HEK293 (cell line): Measurements from ENCODE around the gene KLHL36.
A peak's percentile ranks its signal among the peaks of the same experiment; 100 is the strongest.
"Not testable (repeated sequence)": the region's sequence is repeated elsewhere in the genome, so short reads cannot be mapped to it uniquely, and the experiment has no call there.

Experiments
- CTCF ChIA-PET: fragments of 350-600 bp; formaldehyde crosslinking; extraction: SDS; loops from one replicate; lab custom pipeline; 2021; ENCODE audit warnings: antibody characterized with exemption; lab: Yijun Ruan, JAX
- POLR2A ChIA-PET: fragments of 300-600 bp; formaldehyde crosslinking; extraction: SDS; loops from one replicate; lab custom pipeline; 2020; ENCODE audit warnings: antibody characterized with exemption, inconsistent platforms; lab: Yijun Ruan, JAX
- H3K27ac ChIP-seq: fragments of 200-500 bp; sonication (Bioruptor generic); 2 replicates; pipeline ENCODE4 v1.5.1; 2014; ENCODE audit warnings: low read depth, low read length, control low read depth, inconsistent platforms; ENCODE audit errors: extremely low read depth
- H3K36me3 ChIP-seq, 2 experiments: fragments of 200-500 bp in 1 of 2; sonication (Bioruptor generic) in 1 of 2; 1 replicate in 1 of 2; 2 replicates in 1 of 2; pipeline ENCODE4 v1.5.1; 2014 to 2017; ENCODE audit warnings: inconsistent platforms in 2 of 2, low read length in 2 of 2; ENCODE audit not compliant: control insufficient read depth in 2 of 2, insufficient read depth in 1 of 2
- H3K4me1 ChIP-seq: fragments of 200-500 bp; sonication (Bioruptor generic); 2 replicates; pipeline ENCODE4 v1.5.1; 2014; ENCODE audit warnings: mild to moderate bottlenecking, low read length, inconsistent platforms; ENCODE audit not compliant: control insufficient read depth, insufficient read depth
- H3K4me3 ChIP-seq: 2 replicates; pipeline ENCODE4 v1.5.1; 2011; ENCODE audit warnings: low read depth, mild to moderate bottlenecking, control low read depth, low read length, moderate library complexity
- H3K9me3 ChIP-seq: fragments of 200-500 bp; sonication (Bioruptor generic); 2 replicates; pipeline ENCODE4 v1.5.1; 2014; ENCODE audit warnings: low read depth, low read length, inconsistent platforms; ENCODE audit not compliant: control insufficient read depth, insufficient read depth
- GLI2 ChIP-seq: fragments of 450-650 bp; formaldehyde crosslinking; IDR thresholded peaks from 2 replicates; pipeline ENCODE4; 2017; ENCODE audit warnings: missing biosample characterization, missing genetic modification characterization, low read depth, borderline replicate concordance
- OVOL3 ChIP-seq: fragments of 450-650 bp; formaldehyde crosslinking; IDR thresholded peaks from 2 replicates; pipeline ENCODE4 v1.5.1; 2016; ENCODE audit warnings: missing biosample characterization, missing genetic modification characterization
- SETDB1 ChIP-seq: IDR thresholded peaks from one replicate; pipeline ENCODE4 v1.6.1; 2017; ENCODE audit warnings: mild to moderate bottlenecking, low read length, moderate library complexity, mixed read lengths; ENCODE audit not compliant: insufficient read length
- ZBTB7A ChIP-seq: fragments of 450-650 bp; formaldehyde crosslinking; IDR thresholded peaks from 2 replicates; pipeline ENCODE4 v1.5.1; 2016; ENCODE audit warnings: low read depth, missing biosample characterization, missing genetic modification characterization
- ZNF138 ChIP-seq: fragments of 450-650 bp; formaldehyde crosslinking; IDR thresholded peaks from 2 replicates; pipeline ENCODE4 v1.5.1; 2016; ENCODE audit warnings: missing biosample characterization, missing genetic modification characterization, borderline replicate concordance
- ZNF155 ChIP-seq: fragments of 450-650 bp; formaldehyde crosslinking; IDR thresholded peaks from 2 replicates; pipeline ENCODE4 v1.5.1; 2016; ENCODE audit warnings: missing biosample characterization, missing genetic modification characterization
- ZNF169 ChIP-seq: fragments of 450-650 bp; formaldehyde crosslinking; IDR thresholded peaks from 2 replicates; pipeline ENCODE4 v1.5.1; 2016; ENCODE audit warnings: missing biosample characterization, missing genetic modification characterization
- ZNF202 ChIP-seq: fragments of 450-650 bp; formaldehyde crosslinking; IDR thresholded peaks from 2 replicates; pipeline ENCODE4 v1.5.1; 2016; ENCODE audit warnings: missing biosample characterization, missing genetic modification characterization, borderline replicate concordance
- ZNF211 ChIP-seq: fragments of 450-650 bp; formaldehyde crosslinking; IDR thresholded peaks from 2 replicates; pipeline ENCODE4 v1.5.1; 2016; ENCODE audit warnings: low read depth, missing biosample characterization, missing genetic modification characterization
- ZNF335 ChIP-seq: fragments of 450-650 bp; formaldehyde crosslinking; conservative IDR thresholded peaks from 2 replicates; pipeline ENCODE4 v1.5.1; 2016; ENCODE audit warnings: missing biosample characterization, missing genetic modification characterization
- ZNF37A ChIP-seq: fragments of 450-650 bp; IDR thresholded peaks from 2 replicates; pipeline ENCODE4 v1.5.1; 2018; ENCODE audit warnings: missing biosample characterization, missing genetic modification characterization
- ZNF510 ChIP-seq: fragments of 450-650 bp; formaldehyde crosslinking; IDR thresholded peaks from 2 replicates; pipeline ENCODE4 v1.5.1; 2018; ENCODE audit warnings: mild to moderate bottlenecking, missing genetic modification characterization, missing biosample characterization; ENCODE audit not compliant: insufficient replicate concordance
- ZNF792 ChIP-seq: fragments of 450-650 bp; formaldehyde crosslinking; IDR thresholded peaks from 2 replicates; pipeline ENCODE4 v1.5.1; 2016; ENCODE audit warnings: missing biosample characterization, missing genetic modification characterization
- ZSCAN5A ChIP-seq: fragments of 450-650 bp; formaldehyde crosslinking; IDR thresholded peaks from 2 replicates; pipeline ENCODE4 v1.5.1; 2016; ENCODE audit warnings: missing biosample characterization, missing genetic modification characterization
- TF ChIP-seq, protein P1 (sequence below): fragments of 450-650 bp; formaldehyde crosslinking; IDR thresholded peaks from 2 replicates; pipeline ENCODE4 v1.5.1; 2016; ENCODE audit warnings: missing biosample characterization, missing genetic modification characterization
- TF ChIP-seq, protein P2 (sequence below): fragments of 450-650 bp; formaldehyde crosslinking; IDR thresholded peaks from 2 replicates; pipeline ENCODE4 v1.5.1; 2016; ENCODE audit warnings: missing biosample characterization, missing genetic modification characterization, borderline replicate concordance

KLHL36 gene

GRCh38 chr16:84688163-84688562 is 39.9 kb downstream of the KLHL36 start:
- H3K4me1 ChIP-seq, H3K27ac ChIP-seq, H3K36me3 ChIP-seq, POLR2A ChIA-PET, H3K9me3 ChIP-seq, H3K4me3 ChIP-seq: not testable (repeated sequence)
- peak; percentile 54 for TF ChIP-seq SETDB1
- CTCF ChIA-PET: interaction anchor here (0.7 to 1.9 kb wide), 3 partner anchors 16 to 58 kb away, joined by 3 to 12 read pairs (median 5); no protein-coding TSS in a partner anchor

DNA sequence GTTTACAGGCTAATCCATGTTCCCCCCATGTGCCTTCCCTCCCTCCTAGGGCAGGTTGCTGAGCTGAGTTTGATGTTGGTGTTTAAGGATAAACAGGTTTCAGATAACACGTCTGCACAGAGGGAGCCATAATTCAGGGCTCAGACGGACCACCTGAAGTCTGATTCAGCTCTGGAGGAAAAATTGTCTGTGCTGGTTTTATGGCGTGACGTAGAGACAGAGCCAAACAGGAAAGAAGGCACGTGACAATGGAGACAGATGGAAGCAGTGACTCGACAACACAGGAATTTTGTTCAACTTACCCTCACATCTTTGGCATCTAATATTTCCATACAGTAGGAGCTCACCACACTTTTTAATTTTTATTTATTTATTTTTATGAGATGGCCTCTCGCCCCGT is 40.8 kb downstream of the KLHL36 start:
- no peaks in the 10 kb centered on the region for H3K9me3 ChIP-seq
- H3K4me3 ChIP-seq: no peak overlapping the region
- ChIA-PET POLR2A (no interaction called here), CTCF (interaction anchor here (0.5 to 1.5 kb wide), 4 partner anchors 19 to 263 kb away, joined by 3 to 4 read pairs (median 3); no protein-coding TSS in a partner anchor)
- H3K4me1 ChIP-seq: no peaks in the 10 kb centered on the region
- H3K27ac ChIP-seq: no peak overlapping the region
- no peak for TF ChIP-seq ZNF211 (tag by site-specific recombination)
- TF ChIP-seq OVOL3 (tag by site-specific recombination): no peak
- no peak for TF ChIP-seq ZNF138
- no peak for TF ChIP-seq ZSCAN5A (tag by site-specific recombination)
- TF ChIP-seq ZNF792 (tag by site-specific recombination): no peak
- TF ChIP-seq ZNF169 (tag by site-specific recombination): no peak
- TF ChIP-seq ZNF335 (tag by site-specific recombination): 0 out of 2 replicates have a peak, but pooled peaks have one; percentile 19
- TF ChIP-seq, protein P1, sequence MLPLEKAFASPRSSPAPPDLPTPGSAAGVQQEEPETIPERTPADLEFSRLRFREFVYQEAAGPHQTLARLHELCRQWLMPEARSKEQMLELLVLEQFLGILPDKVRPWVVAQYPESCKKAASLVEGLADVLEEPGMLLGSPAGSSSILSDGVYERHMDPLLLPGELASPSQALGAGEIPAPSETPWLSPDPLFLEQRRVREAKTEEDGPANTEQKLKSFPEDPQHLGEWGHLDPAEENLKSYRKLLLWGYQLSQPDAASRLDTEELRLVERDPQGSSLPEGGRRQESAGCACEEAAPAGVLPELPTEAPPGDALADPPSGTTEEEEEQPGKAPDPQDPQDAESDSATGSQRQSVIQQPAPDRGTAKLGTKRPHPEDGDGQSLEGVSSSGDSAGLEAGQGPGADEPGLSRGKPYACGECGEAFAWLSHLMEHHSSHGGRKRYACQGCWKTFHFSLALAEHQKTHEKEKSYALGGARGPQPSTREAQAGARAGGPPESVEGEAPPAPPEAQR (tag by site-specific recombination): no peak
- H3K36me3 ChIP-seq: no peaks in the 10 kb centered on the region

DNA sequence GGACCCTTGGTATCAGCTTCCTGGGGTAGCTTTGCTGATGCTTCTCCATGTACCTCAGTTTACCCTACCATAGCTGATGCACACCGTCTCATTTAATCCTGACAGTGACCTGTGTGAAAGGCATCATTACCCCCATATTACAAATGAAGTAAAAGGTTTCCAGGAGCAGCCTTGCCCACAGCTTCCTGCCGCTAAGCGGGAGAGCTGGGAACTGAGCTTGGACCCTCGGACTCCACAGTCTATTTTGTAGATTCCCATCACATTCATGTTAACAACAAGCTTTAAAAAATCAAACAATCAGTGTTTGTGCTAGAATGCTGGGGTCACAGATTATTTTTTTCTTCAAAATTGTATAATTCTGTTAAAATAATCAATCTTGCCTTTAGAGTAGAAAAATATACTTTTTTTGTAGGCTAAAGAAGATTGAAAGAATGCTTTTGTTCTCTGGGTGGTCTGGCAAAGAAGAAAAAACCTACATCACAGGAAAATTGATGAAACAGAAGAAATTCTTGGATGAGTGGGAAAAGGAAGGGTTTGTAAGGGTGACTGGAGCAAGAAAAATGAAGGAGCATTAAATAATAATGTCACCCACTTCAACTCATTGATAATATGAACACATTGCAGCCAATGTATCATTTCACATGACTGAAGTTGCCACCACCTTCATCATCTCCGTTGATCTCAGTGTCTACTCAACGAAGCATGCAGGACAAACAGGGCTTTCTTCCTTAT is 41.9 kb downstream of the KLHL36 start:
- ChIA-PET CTCF (interaction anchor here (0.6 to 1.5 kb wide), 4 partner anchors 20 to 57 kb away, joined by 3 to 4 read pairs (median 3); no protein-coding TSS in a partner anchor), POLR2A (no interaction called here)
- no peaks in the 10 kb centered on the region for H3K9me3 ChIP-seq
- no peak overlapping the region for H3K27ac ChIP-seq
- no peaks in the 10 kb centered on the region for H3K4me1 ChIP-seq
- no peak overlapping the region for H3K4me3 ChIP-seq
- no peaks in the 10 kb centered on the region for H3K36me3 ChIP-seq
- TF ChIP-seq ZNF510 (tag by site-specific recombination) (no peak), ZBTB7A (no peak), ZNF155 (tag by site-specific recombination) (no peak), ZNF202 (no peak), ZNF37A (tag by site-specific recombination) (no peak), ZSCAN5A (tag by site-specific recombination) (no peak), GLI2 (no peak)
- TF ChIP-seq, protein P2, sequence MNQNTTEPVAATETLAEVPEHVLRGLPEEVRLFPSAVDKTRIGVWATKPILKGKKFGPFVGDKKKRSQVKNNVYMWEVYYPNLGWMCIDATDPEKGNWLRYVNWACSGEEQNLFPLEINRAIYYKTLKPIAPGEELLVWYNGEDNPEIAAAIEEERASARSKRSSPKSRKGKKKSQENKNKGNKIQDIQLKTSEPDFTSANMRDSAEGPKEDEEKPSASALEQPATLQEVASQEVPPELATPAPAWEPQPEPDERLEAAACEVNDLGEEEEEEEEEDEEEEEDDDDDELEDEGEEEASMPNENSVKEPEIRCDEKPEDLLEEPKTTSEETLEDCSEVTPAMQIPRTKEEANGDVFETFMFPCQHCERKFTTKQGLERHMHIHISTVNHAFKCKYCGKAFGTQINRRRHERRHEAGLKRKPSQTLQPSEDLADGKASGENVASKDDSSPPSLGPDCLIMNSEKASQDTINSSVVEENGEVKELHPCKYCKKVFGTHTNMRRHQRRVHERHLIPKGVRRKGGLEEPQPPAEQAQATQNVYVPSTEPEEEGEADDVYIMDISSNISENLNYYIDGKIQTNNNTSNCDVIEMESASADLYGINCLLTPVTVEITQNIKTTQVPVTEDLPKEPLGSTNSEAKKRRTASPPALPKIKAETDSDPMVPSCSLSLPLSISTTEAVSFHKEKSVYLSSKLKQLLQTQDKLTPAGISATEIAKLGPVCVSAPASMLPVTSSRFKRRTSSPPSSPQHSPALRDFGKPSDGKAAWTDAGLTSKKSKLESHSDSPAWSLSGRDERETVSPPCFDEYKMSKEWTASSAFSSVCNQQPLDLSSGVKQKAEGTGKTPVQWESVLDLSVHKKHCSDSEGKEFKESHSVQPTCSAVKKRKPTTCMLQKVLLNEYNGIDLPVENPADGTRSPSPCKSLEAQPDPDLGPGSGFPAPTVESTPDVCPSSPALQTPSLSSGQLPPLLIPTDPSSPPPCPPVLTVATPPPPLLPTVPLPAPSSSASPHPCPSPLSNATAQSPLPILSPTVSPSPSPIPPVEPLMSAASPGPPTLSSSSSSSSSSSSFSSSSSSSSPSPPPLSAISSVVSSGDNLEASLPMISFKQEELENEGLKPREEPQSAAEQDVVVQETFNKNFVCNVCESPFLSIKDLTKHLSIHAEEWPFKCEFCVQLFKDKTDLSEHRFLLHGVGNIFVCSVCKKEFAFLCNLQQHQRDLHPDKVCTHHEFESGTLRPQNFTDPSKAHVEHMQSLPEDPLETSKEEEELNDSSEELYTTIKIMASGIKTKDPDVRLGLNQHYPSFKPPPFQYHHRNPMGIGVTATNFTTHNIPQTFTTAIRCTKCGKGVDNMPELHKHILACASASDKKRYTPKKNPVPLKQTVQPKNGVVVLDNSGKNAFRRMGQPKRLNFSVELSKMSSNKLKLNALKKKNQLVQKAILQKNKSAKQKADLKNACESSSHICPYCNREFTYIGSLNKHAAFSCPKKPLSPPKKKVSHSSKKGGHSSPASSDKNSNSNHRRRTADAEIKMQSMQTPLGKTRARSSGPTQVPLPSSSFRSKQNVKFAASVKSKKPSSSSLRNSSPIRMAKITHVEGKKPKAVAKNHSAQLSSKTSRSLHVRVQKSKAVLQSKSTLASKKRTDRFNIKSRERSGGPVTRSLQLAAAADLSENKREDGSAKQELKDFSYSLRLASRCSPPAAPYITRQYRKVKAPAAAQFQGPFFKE (tag by site-specific recombination): no peak
